ENCODE measurements around the gene USP34.

Gene USP34

GRCh38 chr2:61221819-61222218 lies 249.1 kb downstream of the USP34 start:
- TF ChIP-seq ZBTB7A (IDR thresholded peaks at IDR 0.05; ENCODE audit: low read depth) (no peak), RAD21 (IDR thresholded peaks at IDR 0.05; ENCODE audit: low read depth) (no peak), NFIC (IDR thresholded peaks at IDR 0.05) (no peak), FOXM1 (IDR thresholded peaks at IDR 0.05; ENCODE audit: borderline replicate concordance, low read depth) (no peak), EGR1 (IDR thresholded peaks at IDR 0.05) (no peak), TEAD4 (IDR thresholded peaks at IDR 0.05) (no peak), USF1 (IDR thresholded peaks at IDR 0.05) (no peak), MAX (IDR thresholded peaks at IDR 0.05) (no peak), CEBPB (IDR thresholded peaks at IDR 0.05) (no peak), TAF1 (IDR thresholded peaks at IDR 0.05; ENCODE audit: low read depth) (no peak), REST (IDR thresholded peaks at IDR 0.05; ENCODE audit: low read depth) (no peak), EP300 (IDR thresholded peaks at IDR 0.05; ENCODE audit: borderline replicate concordance) (no peak), CREB1 (IDR thresholded peaks at IDR 0.05; ENCODE audit: low read depth) (no peak), TCF12 (IDR thresholded peaks at IDR 0.05; ENCODE audit: low read depth) (no peak)

- no peak for TF ChIP-seq CEBPB (IDR thresholded peaks at IDR 0.05)
- no peak for TF ChIP-seq TEAD4 (IDR thresholded peaks at IDR 0.05)
- TF ChIP-seq FOXM1 (IDR thresholded peaks at IDR 0.05; ENCODE audit: borderline replicate concordance, low read depth): no peak
- TF ChIP-seq NFIC (IDR thresholded peaks at IDR 0.05): no peak
- TF ChIP-seq USF1 (IDR thresholded peaks at IDR 0.05): no peak
- TF ChIP-seq ZBTB7A (IDR thresholded peaks at IDR 0.05; ENCODE audit: low read depth): no peak
- no peak for TF ChIP-seq REST (IDR thresholded peaks at IDR 0.05; ENCODE audit: low read depth)
- no peak for TF ChIP-seq EP300 (IDR thresholded peaks at IDR 0.05; ENCODE audit: borderline replicate concordance)
- no peak for TF ChIP-seq TAF1 (IDR thresholded peaks at IDR 0.05; ENCODE audit: low read depth)
- TF ChIP-seq RAD21 (IDR thresholded peaks at IDR 0.05; ENCODE audit: low read depth): no peak
- no peak for TF ChIP-seq TCF12 (IDR thresholded peaks at IDR 0.05; ENCODE audit: low read depth)
- TF ChIP-seq CREB1 (IDR thresholded peaks at IDR 0.05; ENCODE audit: low read depth): no peak
- TF ChIP-seq MAX (IDR thresholded peaks at IDR 0.05): no peak
- no peak for TF ChIP-seq EGR1 (IDR thresholded peaks at IDR 0.05)
- TF ChIP-seq YY1 (IDR thresholded peaks at IDR 0.05; ENCODE audit: low read depth): no peak
These were observed 250.1 kb downstream of the USP34 start for GRCh38 chr2:61220768-61221167.

GRCh38 chr2:61218817-61219170 lies 252.1 kb downstream of the USP34 start:
- TF ChIP-seq CREB1 (IDR thresholded peaks at IDR 0.05; ENCODE audit: low read depth) (no peak), REST (IDR thresholded peaks at IDR 0.05; ENCODE audit: low read depth) (no peak), RAD21 (IDR thresholded peaks at IDR 0.05; ENCODE audit: low read depth) (no peak), CEBPB (IDR thresholded peaks at IDR 0.05) (no peak), MAX (IDR thresholded peaks at IDR 0.05) (no peak), TAF1 (IDR thresholded peaks at IDR 0.05; ENCODE audit: low read depth) (no peak), ZBTB7A (IDR thresholded peaks at IDR 0.05; ENCODE audit: low read depth) (no peak), EP300 (IDR thresholded peaks at IDR 0.05; ENCODE audit: borderline replicate concordance) (no peak), EGR1 (IDR thresholded peaks at IDR 0.05) (no peak), FOXM1 (IDR thresholded peaks at IDR 0.05; ENCODE audit: borderline replicate concordance, low read depth) (no peak), NFIC (IDR thresholded peaks at IDR 0.05) (no peak), TEAD4 (IDR thresholded peaks at IDR 0.05) (no peak), TCF12 (IDR thresholded peaks at IDR 0.05; ENCODE audit: low read depth) (no peak), YY1 (IDR thresholded peaks at IDR 0.05; ENCODE audit: low read depth) (no peak), USF1 (IDR thresholded peaks at IDR 0.05) (no peak)

Data from Ishikawa (cell line).